ENCODE measurements around the gene BICC1.

DNA sequence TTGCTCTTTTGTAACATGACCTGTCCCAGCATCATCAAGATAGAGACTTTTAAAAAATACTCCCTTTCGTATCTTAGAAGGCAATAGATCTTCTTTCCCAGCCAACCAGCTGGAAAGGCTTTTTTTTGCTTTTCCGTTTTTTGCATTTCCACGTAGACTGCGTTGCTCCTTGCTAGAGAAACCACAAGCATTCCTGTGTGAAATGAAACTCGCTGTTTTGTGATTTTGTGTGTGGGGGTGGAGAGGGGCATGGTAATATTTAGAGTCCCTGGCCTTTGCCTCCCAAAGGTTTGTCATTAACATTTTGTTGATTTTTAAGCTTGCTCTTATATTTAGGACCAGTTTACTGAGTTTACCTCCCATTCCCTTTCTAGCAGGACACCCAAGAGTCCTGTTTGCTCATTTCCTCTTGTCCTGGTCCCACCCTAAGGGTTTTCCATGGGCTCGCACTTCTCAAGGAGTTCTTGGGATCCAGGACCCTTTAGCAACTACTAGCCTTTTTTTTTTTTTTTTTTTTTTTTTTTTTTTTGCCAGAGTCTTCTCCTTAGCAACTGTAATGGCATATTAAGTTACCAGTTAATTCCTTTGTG lies 243.6 kb downstream of the BICC1 start:
- TF ChIP-seq CTCF (IDR thresholded peaks at IDR 0.05; ENCODE audit: low read length) (no peak), EZH2 (IDR thresholded peaks at IDR 0.05; ENCODE audit: borderline replicate concordance, low read length) (no peak)

Data from OCI-LY1 (cell line).